SK-N-SH (cell line): ENCODE measurements around the gene POLDIP3. TPM values are rescaled to one million over a fixed set of nuclear protein-coding genes. Genes with fewer than 3 reads are reported as not detected.

Experiments
- CTCF ChIA-PET: fragments of 300-600, 350-600 bp; formaldehyde crosslinking; extraction: SDS; loops from one replicate; lab custom pipeline; 2021; lab: Yijun Ruan, JAX
- POLR2A ChIA-PET: fragments of 350-600 bp; sonication (Branson Sonifier 250); formaldehyde crosslinking; extraction: SDS; loops from one replicate; lab custom pipeline; 2020; ENCODE audit warnings: antibody characterized with exemption, inconsistent platforms; lab: Yijun Ruan, JAX
- DNase-seq: peaks from one replicate; pipeline ENCODE4 v3.0.0; 2012
- H2AFZ ChIP-seq: fragments of 200-600 bp; sonication (generic); 2 replicates; pipeline ENCODE4 v1.8.1; 2016; ENCODE audit warnings: antibody characterized with exemption, mild to moderate bottlenecking, low read depth
- H3F3A ChIP-seq: fragments of 200-600 bp; sonication (generic); replicated peaks from 2 replicates; pipeline ENCODE3; 2016; ENCODE audit warnings: antibody characterized with exemption, mild to moderate bottlenecking; ENCODE audit not compliant: insufficient read depth
- H3K27ac ChIP-seq, 2 experiments: fragments of 200-500 bp in 1 of 2; fragments of 200-600 bp in 1 of 2; sonication (Bioruptor generic) in 1 of 2; sonication (generic), shearing (Covaris generic) in 1 of 2; 2 replicates each; pipeline versions ENCODE4 v1.5.1 to v1.6.1; 2014 to 2016; ENCODE audit warnings: low read depth in 2 of 2, inconsistent platforms in 1 of 2, low read length in 1 of 2, mild to moderate bottlenecking in 1 of 2, mixed read lengths in 1 of 2
- H3K27me3 ChIP-seq: fragments of 200-600 bp; sonication (generic), shearing (Covaris generic); 2 replicates; pipeline ENCODE4 v1.6.1; 2016; ENCODE audit warnings: mixed run types; ENCODE audit not compliant: insufficient read depth
- H3K36me3 ChIP-seq, 2 experiments: fragments of 200-500 bp in 1 of 2; fragments of 200-600 bp in 1 of 2; sonication (Bioruptor generic) in 1 of 2; sonication (generic) in 1 of 2; replicated peaks in 1 of 2; 2 replicates each; pipeline versions ENCODE3 to v1.5.1; 2014 to 2016; ENCODE audit warnings: low read length in 1 of 2, mild to moderate bottlenecking in 1 of 2; ENCODE audit not compliant: insufficient read depth in 2 of 2, control insufficient read depth in 1 of 2
- H3K4me1 ChIP-seq, 2 experiments: fragments of 200-500 bp in 1 of 2; fragments of 200-600 bp in 1 of 2; sonication (Bioruptor generic) in 1 of 2; sonication (generic), shearing (Covaris generic) in 1 of 2; 2 replicates each; pipeline versions ENCODE4 v1.5.1 to v1.6.1; 2014 to 2016; ENCODE audit warnings: low read depth in 1 of 2, low read length in 1 of 2, mixed run types in 1 of 2; ENCODE audit not compliant: insufficient read depth in 2 of 2, control insufficient read depth in 1 of 2
- H3K4me2 ChIP-seq: fragments of 200-600 bp; sonication (generic), shearing (Covaris generic); 2 replicates; pipeline ENCODE4 v1.6.1; 2017; ENCODE audit warnings: mixed run types
- H3K4me3 ChIP-seq, 2 experiments: fragments of 200-500 bp in 1 of 2; fragments of 200-600 bp in 1 of 2; sonication (Bioruptor generic) in 1 of 2; sonication (generic), shearing (Covaris generic) in 1 of 2; 2 replicates each; pipeline versions ENCODE4 v1.5.1 to v1.8.1; 2014 to 2016; ENCODE audit warnings: low read depth in 2 of 2, inconsistent platforms in 1 of 2, low read length in 1 of 2, mild to moderate bottlenecking in 1 of 2, mixed read lengths in 1 of 2, moderate library complexity in 1 of 2
- H3K79me2 ChIP-seq: fragments of 200-600 bp; sonication (generic); 2 replicates; pipeline ENCODE4 v1.8.1; 2017; ENCODE audit warnings: mild to moderate bottlenecking; ENCODE audit not compliant: insufficient read depth
- H3K9ac ChIP-seq: fragments of 200-600 bp; sonication (generic); 2 replicates; pipeline ENCODE4 v1.6.1; 2017; ENCODE audit warnings: mixed run types
- H3K9me2 ChIP-seq: fragments of 200-600 bp; sonication (generic); 2 replicates; pipeline ENCODE4 v1.6.1; 2017; ENCODE audit warnings: mixed run types
- H3K9me3 ChIP-seq: fragments of 200-600 bp; sonication (generic); 2 replicates; pipeline ENCODE4 v1.6.1; 2017; ENCODE audit warnings: mixed run types, mild to moderate bottlenecking, moderate library complexity
- H4K20me1 ChIP-seq: fragments of 200-600 bp; sonication (generic); 2 replicates; pipeline ENCODE4 v1.6.1; 2017; ENCODE audit warnings: mild to moderate bottlenecking, mixed run types; ENCODE audit not compliant: insufficient read depth
- EP300 ChIP-seq, 2 experiments: IDR thresholded peaks; 2 replicates each; pipeline versions ENCODE4 v1.4.0 to v1.6.1; 2012; ENCODE audit warnings: borderline replicate concordance in 1 of 2, low read depth in 1 of 2, low read length in 1 of 2
- EZH2phosphoT487 ChIP-seq: fragments of 200-600 bp; sonication (generic); IDR thresholded peaks from 2 replicates; pipeline ENCODE4 v1.6.1; 2017; ENCODE audit warnings: low read depth, mixed run types, mild to moderate bottlenecking, antibody characterized with exemption, moderate library complexity, borderline replicate concordance
- FOXM1 ChIP-seq: IDR thresholded peaks from 2 replicates; pipeline ENCODE4 v1.4.0; 2012; ENCODE audit warnings: low read depth, mild to moderate bottlenecking
- GATA2 ChIP-seq: sonication (generic); formaldehyde crosslinking; IDR thresholded peaks from 2 replicates; pipeline ENCODE4 v1.5.0; 2020; ENCODE audit warnings: mild to moderate bottlenecking, missing genetic modification reagents
- MEF2A ChIP-seq: IDR thresholded peaks from 2 replicates; pipeline ENCODE4 v1.4.0; 2012; ENCODE audit warnings: low read depth, borderline replicate concordance
- MXI1 ChIP-seq: IDR thresholded peaks from 2 replicates; pipeline ENCODE4 v1.6.1; 2012; ENCODE audit warnings: mild to moderate bottlenecking, low read depth, low read length, improper control_type of control experiment
- NFIC ChIP-seq: IDR thresholded peaks from 2 replicates; pipeline ENCODE4 v1.4.0; 2012; ENCODE audit warnings: borderline replicate concordance
- POLR2AphosphoS5 ChIP-seq: IDR thresholded peaks from 2 replicates; pipeline ENCODE4 v1.6.1; 2012; ENCODE audit warnings: low read depth, low read length
- RAD21 ChIP-seq: IDR thresholded peaks from 2 replicates; pipeline ENCODE4 v1.6.1; 2012; ENCODE audit warnings: mild to moderate bottlenecking, low read length
- SIN3A ChIP-seq: IDR thresholded peaks from 2 replicates; pipeline ENCODE4 v1.6.1; 2012; ENCODE audit warnings: low read depth, mild to moderate bottlenecking, low read length, moderate library complexity, borderline replicate concordance
- SMC3 ChIP-seq: IDR thresholded peaks from 2 replicates; pipeline ENCODE4 v1.6.1; 2012; ENCODE audit warnings: low read depth, low read length, improper control_type of control experiment
- TEAD4 ChIP-seq: IDR thresholded peaks from 2 replicates; pipeline ENCODE4 v1.4.0; 2012; ENCODE audit warnings: mild to moderate bottlenecking, borderline replicate concordance; ENCODE audit not compliant: insufficient read depth
- YY1 ChIP-seq: IDR thresholded peaks from 2 replicates; pipeline ENCODE4 v1.4.0; 2012; ENCODE audit warnings: low read depth, mild to moderate bottlenecking
- WGBS: methylation state at CpG from one replicate; pipeline ENCODE4 v1.1.6; 2017; ENCODE audit warnings: low lambda C conversion rate; 5-methylcytosine and 5-hydroxymethylcytosine counted together
- polyA plus RNA-seq, 3 experiments: library from polyadenylated mRNA; depleted of rRNA; stranded (reverse); fragments of >200 nt; gene quantifications; 2 replicates each; pipeline ENCODE4 v1.2.3, GENCODE V29; 2012
- TF ChIP-seq, protein P1 (sequence below): IDR thresholded peaks from 2 replicates; pipeline ENCODE4 v1.4.0; 2012; ENCODE audit warnings: low read depth, borderline replicate concordance
- TF ChIP-seq, protein P2 (sequence below): IDR thresholded peaks from 2 replicates; pipeline ENCODE4 v1.6.1; 2012; ENCODE audit warnings: mild to moderate bottlenecking, low read depth, low read length, moderate library complexity

Gene POLDIP3
- polyA plus RNA-seq, 1 of the 3 experiments (the other 2 are of a cell fraction): 18.8 TPM

DNA sequence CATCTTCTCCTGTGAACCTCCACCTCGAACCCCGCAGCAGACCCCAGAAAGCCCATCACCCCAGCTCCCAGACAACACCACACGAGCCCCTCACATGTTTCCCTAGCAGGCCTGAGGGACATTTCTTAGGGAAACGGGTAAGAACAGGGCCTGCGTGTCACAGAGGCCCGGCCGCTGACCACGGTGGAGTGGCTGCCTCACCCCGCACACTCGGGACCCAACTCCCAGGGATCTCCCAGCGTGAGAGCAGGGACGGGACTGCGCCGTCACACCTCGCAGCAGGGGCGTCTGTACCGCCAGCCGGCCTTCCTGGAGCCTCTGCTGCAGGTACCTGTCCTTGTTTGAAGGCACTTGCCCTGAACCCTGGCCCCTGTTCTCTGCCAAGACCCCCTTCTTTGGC lies 15.5 kb upstream of the POLDIP3 start:
- no peak for DNase-seq
- 100% methylated on average over 3 of the region's 18 CpGs for WGBS
- Histone ChIP-seq H3K4me2 (no peak overlapping the region), H3F3A (no peaks in the 10 kb centered on the region), H3K4me1 (no peaks in the 10 kb centered on the region), H3K36me3 (peaks cover 0 to 6% of the 10 kb centered on the region in 2 experiments)
- CTCF ChIA-PET: interaction anchor here (1.6 kb wide), 1 partner anchor 8 kb away, joined by 3 read pairs; no protein-coding TSS in a partner anchor
- TF ChIP-seq GATA2 (CRISPR knock-in tag) (no peak), TEAD4 (no peak), NFIC (no peak), EZH2phosphoT487 (no peak), FOXM1 (no peak), EP300 (IDR thresholded peaks at IDR 0.05; ENCODE audit: borderline replicate concordance in 1 of 2, low read depth in 1 of 2, low read length in 1 of 2) (no peak), SIN3A (no peak), YY1 (no peak), MXI1 (no peak), SMC3 (no peak), MEF2A (no peak), RAD21 (no peak)
- TF ChIP-seq, protein P1, sequence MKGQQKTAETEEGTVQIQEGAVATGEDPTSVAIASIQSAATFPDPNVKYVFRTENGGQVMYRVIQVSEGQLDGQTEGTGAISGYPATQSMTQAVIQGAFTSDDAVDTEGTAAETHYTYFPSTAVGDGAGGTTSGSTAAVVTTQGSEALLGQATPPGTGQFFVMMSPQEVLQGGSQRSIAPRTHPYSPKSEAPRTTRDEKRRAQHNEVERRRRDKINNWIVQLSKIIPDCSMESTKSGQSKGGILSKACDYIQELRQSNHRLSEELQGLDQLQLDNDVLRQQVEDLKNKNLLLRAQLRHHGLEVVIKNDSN: no peak
- TF ChIP-seq, protein P2, sequence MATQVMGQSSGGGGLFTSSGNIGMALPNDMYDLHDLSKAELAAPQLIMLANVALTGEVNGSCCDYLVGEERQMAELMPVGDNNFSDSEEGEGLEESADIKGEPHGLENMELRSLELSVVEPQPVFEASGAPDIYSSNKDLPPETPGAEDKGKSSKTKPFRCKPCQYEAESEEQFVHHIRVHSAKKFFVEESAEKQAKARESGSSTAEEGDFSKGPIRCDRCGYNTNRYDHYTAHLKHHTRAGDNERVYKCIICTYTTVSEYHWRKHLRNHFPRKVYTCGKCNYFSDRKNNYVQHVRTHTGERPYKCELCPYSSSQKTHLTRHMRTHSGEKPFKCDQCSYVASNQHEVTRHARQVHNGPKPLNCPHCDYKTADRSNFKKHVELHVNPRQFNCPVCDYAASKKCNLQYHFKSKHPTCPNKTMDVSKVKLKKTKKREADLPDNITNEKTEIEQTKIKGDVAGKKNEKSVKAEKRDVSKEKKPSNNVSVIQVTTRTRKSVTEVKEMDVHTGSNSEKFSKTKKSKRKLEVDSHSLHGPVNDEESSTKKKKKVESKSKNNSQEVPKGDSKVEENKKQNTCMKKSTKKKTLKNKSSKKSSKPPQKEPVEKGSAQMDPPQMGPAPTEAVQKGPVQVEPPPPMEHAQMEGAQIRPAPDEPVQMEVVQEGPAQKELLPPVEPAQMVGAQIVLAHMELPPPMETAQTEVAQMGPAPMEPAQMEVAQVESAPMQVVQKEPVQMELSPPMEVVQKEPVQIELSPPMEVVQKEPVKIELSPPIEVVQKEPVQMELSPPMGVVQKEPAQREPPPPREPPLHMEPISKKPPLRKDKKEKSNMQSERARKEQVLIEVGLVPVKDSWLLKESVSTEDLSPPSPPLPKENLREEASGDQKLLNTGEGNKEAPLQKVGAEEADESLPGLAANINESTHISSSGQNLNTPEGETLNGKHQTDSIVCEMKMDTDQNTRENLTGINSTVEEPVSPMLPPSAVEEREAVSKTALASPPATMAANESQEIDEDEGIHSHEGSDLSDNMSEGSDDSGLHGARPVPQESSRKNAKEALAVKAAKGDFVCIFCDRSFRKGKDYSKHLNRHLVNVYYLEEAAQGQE: no peak
- TF ChIP-seq, all 33 proteins: peak for 0
- no peak overlapping the region for H3K4me3 ChIP-seq
- H3K27ac ChIP-seq: no peak overlapping the region
- peaks cover 9% of the 10 kb centered on the region; the same call in 1 of the 2 replicates for H3K79me2 ChIP-seq
- H2AFZ ChIP-seq: no peak overlapping the region
- no peaks in the 10 kb centered on the region for H4K20me1 ChIP-seq
- POLR2A ChIA-PET: no interaction called here
- H3K9ac ChIP-seq: no peak overlapping the region
- no peaks in the 10 kb centered on the region for H3K27me3 ChIP-seq
- H3K9me3 ChIP-seq: no peaks in the 10 kb centered on the region
- no peaks in the 10 kb centered on the region for H3K9me2 ChIP-seq

DNA sequence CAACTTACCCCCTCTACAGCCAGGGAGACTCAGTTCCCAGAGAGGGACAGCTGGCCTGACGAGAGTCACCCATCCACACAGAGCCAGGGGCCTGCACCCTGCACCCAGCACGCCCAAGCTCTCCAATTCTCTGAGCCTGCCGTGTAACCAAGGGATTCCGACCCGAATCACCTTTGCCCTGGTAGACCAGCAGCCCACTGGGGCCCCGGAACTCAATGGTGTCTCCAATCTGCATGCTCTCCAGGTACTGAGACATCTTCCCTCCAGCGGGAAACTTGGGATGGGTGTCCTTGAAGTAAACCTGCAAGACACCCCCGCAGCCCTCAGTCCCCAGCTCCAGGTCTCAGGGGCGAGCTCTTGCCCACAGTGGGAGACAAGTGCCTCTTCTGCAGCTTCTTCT lies 13.3 kb upstream of the POLDIP3 start:
- Histone ChIP-seq H3K36me3 (peaks cover 0 to 6% of the 10 kb centered on the region in 2 experiments), H2AFZ (no peak overlapping the region), H3K9ac (no peak overlapping the region), H4K20me1 (no peaks in the 10 kb centered on the region), H3K27ac (no peak overlapping the region), H3K4me1 (no peaks in the 10 kb centered on the region), H3K9me3 (no peaks in the 10 kb centered on the region), H3K27me3 (no peaks in the 10 kb centered on the region), H3K4me2 (no peak overlapping the region), H3K79me2 (peaks cover 5% of the 10 kb centered on the region; the same call in 1 of the 2 replicates)
- CTCF ChIA-PET: no interaction called here
- TF ChIP-seq POLR2AphosphoS5: no peak
- TF ChIP-seq, all 33 proteins: peak for 0
- Histone ChIP-seq H3F3A (no peaks in the 10 kb centered on the region), H3K4me3 (no peak overlapping the region), H3K9me2 (no peaks in the 10 kb centered on the region)
- no peak for DNase-seq
- WGBS: 100% methylated on average over 3 of the region's 9 CpGs
- POLR2A ChIA-PET: no interaction called here
